ENCODE data around the gene SLC6A18. TPM values are rescaled to one million over a fixed set of nuclear protein-coding genes. Genes with fewer than 3 reads are reported as not detected.

The SLC6A18 gene
- total and polyA plus RNA-seq, 5 experiments from 2014 or later, result not detected

GRCh38 chr5:1216918-1217295 lies 8.3 kb upstream of the SLC6A18 start:
- no peaks in the 10 kb centered on the region for H3K36me3 Mint-ChIP-seq
- no peak overlapping the region for H3K27ac Mint-ChIP-seq
- POLR2A ChIA-PET, result no interaction called here
- H3K4me1 Mint-ChIP-seq, result peaks cover 0 to 5% (median 1%) of the 10 kb centered on the region in 4 donors
- peaks cover 0 to 12% (median 0%) of the 10 kb centered on the region in 5 donors for H3K27me3 Mint-ChIP-seq
- peaks cover 0 to 1% (median 0%) of the 10 kb centered on the region in 9 donors for H3K9me3 Mint-ChIP-seq
- no peak overlapping the region for H3K4me3 Mint-ChIP-seq
- no peak for DNase-seq
- ATAC-seq, result no peak

GRCh38 chr5:1217596-1218206 lies 7.5 kb upstream of the SLC6A18 start:
- POLR2A ChIA-PET, result no interaction called here
- peaks cover 0 to 12% (median 0%) of the 10 kb centered on the region in 5 donors for H3K27me3 Mint-ChIP-seq
- H3K36me3 Mint-ChIP-seq, result no peaks in the 10 kb centered on the region
- no peak overlapping the region for H3K27ac Mint-ChIP-seq
- peaks cover 0 to 1% (median 0%) of the 10 kb centered on the region in 9 donors for H3K9me3 Mint-ChIP-seq
- H3K4me1 Mint-ChIP-seq, result peaks cover 0 to 5% (median 1%) of the 10 kb centered on the region in 4 donors
- ATAC-seq (peak in 1 of 2 donors; percentile 23), DNase-seq (no peak)
- H3K4me3 Mint-ChIP-seq, result no peak overlapping the region

GRCh38 chr5:1218351-1219080 lies 6.7 kb upstream of the SLC6A18 start:
- peaks cover 0 to 5% (median 1%) of the 10 kb centered on the region in 4 donors for H3K4me1 Mint-ChIP-seq
- ATAC-seq (no peak), DNase-seq (no peak)
- POLR2A ChIA-PET, result no interaction called here
- H3K27me3 Mint-ChIP-seq, result peaks cover 0 to 12% (median 0%) of the 10 kb centered on the region in 5 donors
- H3K4me3 Mint-ChIP-seq, result no peak overlapping the region
- no peaks in the 10 kb centered on the region for H3K36me3 Mint-ChIP-seq
- H3K9me3 Mint-ChIP-seq, result peaks cover 0 to 1% (median 0%) of the 10 kb centered on the region in 9 donors
- no peak overlapping the region for H3K27ac Mint-ChIP-seq

- Mint-ChIP-seq H3K4me1 (peaks cover 0 to 5% (median 2%) of the 10 kb centered on the region in 4 donors), H3K9me3 (peaks cover 0 to 1% (median 0%) of the 10 kb centered on the region in 9 donors), H3K4me3 (no peak overlapping the region), H3K36me3 (no peaks in the 10 kb centered on the region), H3K27ac (no peak overlapping the region), H3K27me3 (peaks cover 0 to 12% (median 0%) of the 10 kb centered on the region in 5 donors)
- DNase-seq (no peak), ATAC-seq (no peak)
- POLR2A ChIA-PET, result no interaction called here
Observed at GRCh38 chr5:1219098-1219767, 5.9 kb upstream of the SLC6A18 start.

- H3K4me1 Mint-ChIP-seq, result peaks cover 0 to 5% (median 2%) of the 10 kb centered on the region in 4 donors
- no peak overlapping the region for H3K27ac Mint-ChIP-seq
- H3K4me3 Mint-ChIP-seq, result no peak overlapping the region
- ATAC-seq (no peak), DNase-seq (no peak)
- H3K27me3 Mint-ChIP-seq, result peaks cover 0 to 12% (median 0%) of the 10 kb centered on the region in 5 donors
- no peaks in the 10 kb centered on the region for H3K36me3 Mint-ChIP-seq
- peaks cover 0 to 1% (median 0%) of the 10 kb centered on the region in 9 donors for H3K9me3 Mint-ChIP-seq
- POLR2A ChIA-PET, result no interaction called here
Observed at GRCh38 chr5:1219768-1220100, 5.4 kb upstream of the SLC6A18 start.

GRCh38 chr5:1220351-1220750 lies 4.8 kb upstream of the SLC6A18 start:
- H3K4me1 Mint-ChIP-seq, result peaks cover 0 to 5% (median 2%) of the 10 kb centered on the region in 4 donors
- H3K27ac Mint-ChIP-seq, result peak overlapping the region in 1 of 10 donors; percentile 55
- ATAC-seq, result no peak
- peaks cover 0 to 11% (median 0%) of the 10 kb centered on the region in 5 donors for H3K27me3 Mint-ChIP-seq
- DNase-seq, result no peak
- POLR2A ChIA-PET, result no interaction called here
- H3K9me3 Mint-ChIP-seq, result peaks cover 0 to 1% (median 0%) of the 10 kb centered on the region in 9 donors
- H3K36me3 Mint-ChIP-seq, result no peaks in the 10 kb centered on the region
- no peak overlapping the region for H3K4me3 Mint-ChIP-seq

GRCh38 chr5:1220831-1221230 lies 4.3 kb upstream of the SLC6A18 start:
- DNase-seq (no peak), ATAC-seq (no peak)
- peak overlapping the region in 1 of 10 donors; percentile 55 for H3K27ac Mint-ChIP-seq
- POLR2A ChIA-PET, result no interaction called here
- H3K4me1 Mint-ChIP-seq, result peaks cover 0 to 5% (median 2%) of the 10 kb centered on the region in 4 donors
- H3K36me3 Mint-ChIP-seq, result no peaks in the 10 kb centered on the region
- no peak overlapping the region for H3K4me3 Mint-ChIP-seq
- H3K27me3 Mint-ChIP-seq, result peaks cover 0 to 8% (median 0%) of the 10 kb centered on the region in 5 donors
- peaks cover 0 to under 1% (median 0%) of the 10 kb centered on the region in 9 donors for H3K9me3 Mint-ChIP-seq

- Mint-ChIP-seq H3K9me3 (no peaks in the 10 kb centered on the region), H3K4me1 (peaks cover 0 to 5% (median 2%) of the 10 kb centered on the region in 4 donors), H3K27me3 (peaks cover 0 to 8% (median 0%) of the 10 kb centered on the region in 5 donors), H3K27ac (peak overlapping the region in 1 of 10 donors; percentile 43), H3K4me3 (no peak overlapping the region), H3K36me3 (no peaks in the 10 kb centered on the region)
- DNase-seq (no peak), ATAC-seq (no peak)
- POLR2A ChIA-PET, result no interaction called here
Observed at GRCh38 chr5:1221721-1222120, 3.5 kb upstream of the SLC6A18 start.

- POLR2A ChIA-PET, result no interaction called here
- DNase-seq (no peak), ATAC-seq (no peak)
- Mint-ChIP-seq H3K4me1 (peaks cover 0 to 5% (median 2%) of the 10 kb centered on the region in 4 donors), H3K36me3 (no peaks in the 10 kb centered on the region), H3K27ac (peak overlapping the region in 2 of 10 donors; percentile 43 to 52), H3K9me3 (no peaks in the 10 kb centered on the region), H3K4me3 (no peak overlapping the region), H3K27me3 (peaks cover 0 to 6% (median 2%) of the 10 kb centered on the region in 5 donors)
Observed at GRCh38 chr5:1222147-1222546, 3.0 kb upstream of the SLC6A18 start.

- no peaks in the 10 kb centered on the region for H3K9me3 Mint-ChIP-seq
- no peaks in the 10 kb centered on the region for H3K36me3 Mint-ChIP-seq
- peaks cover 3 to 4% (median 3%) of the 10 kb centered on the region in 4 donors for H3K4me1 Mint-ChIP-seq
- no peak for DNase-seq
- POLR2A ChIA-PET, result no interaction called here
- no peak overlapping the region for H3K27ac Mint-ChIP-seq
- no peak overlapping the region for H3K4me3 Mint-ChIP-seq
- ATAC-seq, result no peak
- H3K27me3 Mint-ChIP-seq, result peaks cover 0 to 8% (median 4%) of the 10 kb centered on the region in 5 donors
Observed at GRCh38 chr5:1222621-1223277, 2.4 kb upstream of the SLC6A18 start.

- Mint-ChIP-seq H3K9me3 (no peaks in the 10 kb centered on the region), H3K4me1 (peaks cover 1 to 8% (median 3%) of the 10 kb centered on the region in 4 donors), H3K4me3 (no peak overlapping the region), H3K36me3 (no peaks in the 10 kb centered on the region), H3K27ac (no peak overlapping the region), H3K27me3 (peaks cover 0 to 14% (median 4%) of the 10 kb centered on the region in 5 donors)
- ATAC-seq (no peak), DNase-seq (no peak)
- POLR2A ChIA-PET, result no interaction called here
Observed at GRCh38 chr5:1223278-1223670, 1.9 kb upstream of the SLC6A18 start.

GRCh38 chr5:1224631-1225030 lies 550 bp upstream of the SLC6A18 start:
- Mint-ChIP-seq H3K4me3 (no peak overlapping the region), H3K27me3 (peaks cover 0 to 27% (median 8%) of the 10 kb centered on the region in 5 donors), H3K27ac (no peak overlapping the region), H3K36me3 (no peaks in the 10 kb centered on the region), H3K9me3 (peaks cover 0 to 2% (median 0%) of the 10 kb centered on the region in 9 donors), H3K4me1 (peaks cover 5 to 20% (median 9%) of the 10 kb centered on the region in 4 donors)
- POLR2A ChIA-PET, result no interaction called here
- DNase-seq (no peak), ATAC-seq (no peak)
